H1 (cell line): ENCODE data around the gene NUP58. TPM values are rescaled to one million over a fixed set of nuclear protein-coding genes. Genes with fewer than 3 reads are reported as not detected.

ENCODE experiments used
- ASH2L ChIP-seq: fragments of 200-600, 300-600 bp; sonication (generic); IDR thresholded peaks from one replicate; pipeline ENCODE4 v1.7.1; 2017; ENCODE audit warnings: low read length
- POLR2AphosphoS5 ChIP-seq: IDR thresholded peaks from 2 replicates; pipeline ENCODE4 v1.6.1; 2011; ENCODE audit warnings: low read depth, low read length
- RAD21 ChIP-seq, 2 experiments: IDR thresholded peaks in 1 of 2; conservative IDR thresholded peaks in 1 of 2; 2 replicates each; pipeline ENCODE4 v1.6.1; 2011; ENCODE audit warnings: low read depth in 2 of 2, low read length in 2 of 2, improper control_type of control experiment in 1 of 2, inconsistent platforms in 1 of 2, mild to moderate bottlenecking in 1 of 2, moderate library complexity in 1 of 2
- RNF2 ChIP-seq: fragments of 200-900, 300-1000 bp; sonication (generic); IDR thresholded peaks from 2 replicates; pipeline ENCODE4 v1.7.1; 2016; ENCODE audit warnings: borderline replicate concordance, low read depth, mild to moderate bottlenecking, antibody characterized with exemption, low read length; ENCODE audit not compliant: poor library complexity, severe bottlenecking; ENCODE audit errors: missing control alignments
- SAP30 ChIP-seq: fragments of 300-600 bp; sonication (generic); IDR thresholded peaks from 2 replicates; pipeline ENCODE4 v1.7.1; 2012; ENCODE audit warnings: low read length, moderate library complexity, mild to moderate bottlenecking, inconsistent platforms; ENCODE audit not compliant: insufficient read depth, insufficient replicate concordance
- SRF ChIP-seq: IDR thresholded peaks from 2 replicates; pipeline ENCODE4 v1.6.1; 2011; ENCODE audit warnings: mild to moderate bottlenecking, low read depth, low read length, moderate library complexity
- polyA plus RNA-seq, 7 experiments: library from polyadenylated mRNA; depleted of rRNA in 3 of 7; stranded (reverse) in 5 of 7; unstranded in 2 of 7; fragments of >200 nt in 5 of 7; fragments of 200-250 nt in 2 of 7; gene quantifications; 1 replicate in 5 of 7; 2 replicates in 1 of 7; 4 replicates in 1 of 7; pipeline versions ENCODE4 v1.2.1 to v1.2.3, GENCODE V29; 2011 to 2013; ENCODE audit warnings: missing spikeins in 2 of 7, mixed read lengths in 2 of 7
- total RNA-seq: library from RNA; stranded (reverse); fragmentation: NEBNext Ultra II Directional; extraction: Animal tissue kit (Norgen Biotek cat#: 25700); gene quantifications from 2 replicates; pipeline ENCODE4 v1.2.1, GENCODE V29; 2021
- TF ChIP-seq, protein P1 (sequence below): fragments of 300-600 bp; sonication (generic); IDR thresholded peaks from 2 replicates; pipeline ENCODE4 v1.7.1; 2012; ENCODE audit warnings: low read length, moderate library complexity, mild to moderate bottlenecking, inconsistent platforms; ENCODE audit not compliant: insufficient replicate concordance

The NUP58 gene
- total and polyA plus RNA-seq, 2 of the 8 experiments (the other 6 are each of a cell fraction or from before 2014, with no cell fraction given) = 35.0 to 53.8 TPM

DNA sequence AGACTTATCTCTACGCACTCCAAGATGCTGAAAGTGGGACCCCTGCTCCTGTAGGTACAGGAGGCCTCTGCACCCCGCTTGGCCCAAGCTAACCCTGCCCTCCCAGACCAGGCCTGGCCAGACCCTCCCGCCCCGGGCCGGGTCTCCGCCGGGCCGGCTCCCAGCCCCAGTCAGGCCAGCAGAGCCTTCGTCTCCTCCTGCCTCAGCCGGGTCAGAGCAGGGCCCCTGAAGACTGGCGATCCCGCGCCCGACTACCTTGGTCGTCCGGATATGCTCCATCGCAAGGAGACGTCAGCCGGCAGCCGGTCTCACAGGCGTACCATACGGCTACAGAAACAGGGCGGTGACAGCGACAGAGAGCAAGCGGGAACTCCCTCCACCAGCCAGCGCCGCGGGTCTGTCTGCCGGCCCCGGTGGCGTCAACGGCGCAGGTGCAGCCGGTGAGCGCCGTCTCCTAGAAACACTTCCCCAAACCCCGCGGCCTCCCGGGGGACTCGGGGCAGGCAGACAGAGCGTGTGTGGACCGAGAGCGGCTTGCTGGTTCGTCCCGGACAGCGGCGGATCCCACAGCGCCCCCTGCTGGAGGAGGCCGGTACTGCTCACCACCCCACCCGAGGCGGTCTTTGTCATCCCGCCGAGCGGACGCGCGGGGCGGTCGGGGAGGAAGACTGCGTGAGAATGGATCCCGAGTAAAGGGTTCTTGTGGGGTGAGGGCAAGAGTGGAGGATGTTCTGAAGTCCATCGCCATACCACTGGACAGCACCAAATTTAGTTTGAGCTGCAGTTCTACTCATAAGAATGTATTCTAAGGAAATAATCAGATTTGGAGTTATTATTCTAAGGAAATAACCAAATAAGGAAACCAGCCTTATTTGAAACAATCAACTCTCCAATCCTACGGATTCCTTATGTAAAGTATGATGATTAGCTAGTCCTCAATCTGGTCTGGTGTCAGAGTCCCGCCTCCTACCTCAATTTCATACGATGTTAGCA is 14.2 kb upstream of the NUP58 start, which contains the start of gene MTMR6 (continued):
- TF ChIP-seq, protein P1, sequence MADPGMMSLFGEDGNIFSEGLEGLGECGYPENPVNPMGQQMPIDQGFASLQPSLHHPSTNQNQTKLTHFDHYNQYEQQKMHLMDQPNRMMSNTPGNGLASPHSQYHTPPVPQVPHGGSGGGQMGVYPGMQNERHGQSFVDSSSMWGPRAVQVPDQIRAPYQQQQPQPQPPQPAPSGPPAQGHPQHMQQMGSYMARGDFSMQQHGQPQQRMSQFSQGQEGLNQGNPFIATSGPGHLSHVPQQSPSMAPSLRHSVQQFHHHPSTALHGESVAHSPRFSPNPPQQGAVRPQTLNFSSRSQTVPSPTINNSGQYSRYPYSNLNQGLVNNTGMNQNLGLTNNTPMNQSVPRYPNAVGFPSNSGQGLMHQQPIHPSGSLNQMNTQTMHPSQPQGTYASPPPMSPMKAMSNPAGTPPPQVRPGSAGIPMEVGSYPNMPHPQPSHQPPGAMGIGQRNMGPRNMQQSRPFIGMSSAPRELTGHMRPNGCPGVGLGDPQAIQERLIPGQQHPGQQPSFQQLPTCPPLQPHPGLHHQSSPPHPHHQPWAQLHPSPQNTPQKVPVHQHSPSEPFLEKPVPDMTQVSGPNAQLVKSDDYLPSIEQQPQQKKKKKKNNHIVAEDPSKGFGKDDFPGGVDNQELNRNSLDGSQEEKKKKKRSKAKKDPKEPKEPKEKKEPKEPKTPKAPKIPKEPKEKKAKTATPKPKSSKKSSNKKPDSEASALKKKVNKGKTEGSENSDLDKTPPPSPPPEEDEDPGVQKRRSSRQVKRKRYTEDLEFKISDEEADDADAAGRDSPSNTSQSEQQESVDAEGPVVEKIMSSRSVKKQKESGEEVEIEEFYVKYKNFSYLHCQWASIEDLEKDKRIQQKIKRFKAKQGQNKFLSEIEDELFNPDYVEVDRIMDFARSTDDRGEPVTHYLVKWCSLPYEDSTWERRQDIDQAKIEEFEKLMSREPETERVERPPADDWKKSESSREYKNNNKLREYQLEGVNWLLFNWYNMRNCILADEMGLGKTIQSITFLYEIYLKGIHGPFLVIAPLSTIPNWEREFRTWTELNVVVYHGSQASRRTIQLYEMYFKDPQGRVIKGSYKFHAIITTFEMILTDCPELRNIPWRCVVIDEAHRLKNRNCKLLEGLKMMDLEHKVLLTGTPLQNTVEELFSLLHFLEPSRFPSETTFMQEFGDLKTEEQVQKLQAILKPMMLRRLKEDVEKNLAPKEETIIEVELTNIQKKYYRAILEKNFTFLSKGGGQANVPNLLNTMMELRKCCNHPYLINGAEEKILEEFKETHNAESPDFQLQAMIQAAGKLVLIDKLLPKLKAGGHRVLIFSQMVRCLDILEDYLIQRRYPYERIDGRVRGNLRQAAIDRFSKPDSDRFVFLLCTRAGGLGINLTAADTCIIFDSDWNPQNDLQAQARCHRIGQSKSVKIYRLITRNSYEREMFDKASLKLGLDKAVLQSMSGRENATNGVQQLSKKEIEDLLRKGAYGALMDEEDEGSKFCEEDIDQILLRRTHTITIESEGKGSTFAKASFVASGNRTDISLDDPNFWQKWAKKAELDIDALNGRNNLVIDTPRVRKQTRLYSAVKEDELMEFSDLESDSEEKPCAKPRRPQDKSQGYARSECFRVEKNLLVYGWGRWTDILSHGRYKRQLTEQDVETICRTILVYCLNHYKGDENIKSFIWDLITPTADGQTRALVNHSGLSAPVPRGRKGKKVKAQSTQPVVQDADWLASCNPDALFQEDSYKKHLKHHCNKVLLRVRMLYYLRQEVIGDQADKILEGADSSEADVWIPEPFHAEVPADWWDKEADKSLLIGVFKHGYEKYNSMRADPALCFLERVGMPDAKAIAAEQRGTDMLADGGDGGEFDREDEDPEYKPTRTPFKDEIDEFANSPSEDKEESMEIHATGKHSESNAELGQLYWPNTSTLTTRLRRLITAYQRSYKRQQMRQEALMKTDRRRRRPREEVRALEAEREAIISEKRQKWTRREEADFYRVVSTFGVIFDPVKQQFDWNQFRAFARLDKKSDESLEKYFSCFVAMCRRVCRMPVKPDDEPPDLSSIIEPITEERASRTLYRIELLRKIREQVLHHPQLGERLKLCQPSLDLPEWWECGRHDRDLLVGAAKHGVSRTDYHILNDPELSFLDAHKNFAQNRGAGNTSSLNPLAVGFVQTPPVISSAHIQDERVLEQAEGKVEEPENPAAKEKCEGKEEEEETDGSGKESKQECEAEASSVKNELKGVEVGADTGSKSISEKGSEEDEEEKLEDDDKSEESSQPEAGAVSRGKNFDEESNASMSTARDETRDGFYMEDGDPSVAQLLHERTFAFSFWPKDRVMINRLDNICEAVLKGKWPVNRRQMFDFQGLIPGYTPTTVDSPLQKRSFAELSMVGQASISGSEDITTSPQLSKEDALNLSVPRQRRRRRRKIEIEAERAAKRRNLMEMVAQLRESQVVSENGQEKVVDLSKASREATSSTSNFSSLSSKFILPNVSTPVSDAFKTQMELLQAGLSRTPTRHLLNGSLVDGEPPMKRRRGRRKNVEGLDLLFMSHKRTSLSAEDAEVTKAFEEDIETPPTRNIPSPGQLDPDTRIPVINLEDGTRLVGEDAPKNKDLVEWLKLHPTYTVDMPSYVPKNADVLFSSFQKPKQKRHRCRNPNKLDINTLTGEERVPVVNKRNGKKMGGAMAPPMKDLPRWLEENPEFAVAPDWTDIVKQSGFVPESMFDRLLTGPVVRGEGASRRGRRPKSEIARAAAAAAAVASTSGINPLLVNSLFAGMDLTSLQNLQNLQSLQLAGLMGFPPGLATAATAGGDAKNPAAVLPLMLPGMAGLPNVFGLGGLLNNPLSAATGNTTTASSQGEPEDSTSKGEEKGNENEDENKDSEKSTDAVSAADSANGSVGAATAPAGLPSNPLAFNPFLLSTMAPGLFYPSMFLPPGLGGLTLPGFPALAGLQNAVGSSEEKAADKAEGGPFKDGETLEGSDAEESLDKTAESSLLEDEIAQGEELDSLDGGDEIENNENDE = no peak
- TF ChIP-seq SRF = no peak
- no peak for TF ChIP-seq POLR2AphosphoS5
- no peak for TF ChIP-seq RNF2
- peak; percentile 92 for TF ChIP-seq ASH2L
- TF ChIP-seq RAD21 (IDR thresholded peaks at IDR 0.05 in 1 of 2, conservative IDR thresholded peaks at IDR 0.05 in 1 of 2; ENCODE audit: low read depth in 2 of 2, low read length in 2 of 2) = peak; percentile 57 to 59
- no peak for TF ChIP-seq SAP30
